H1 (cell line): ENCODE measurements around the gene SLC7A5. TPM values are rescaled to one million over a fixed set of nuclear protein-coding genes. Genes with fewer than 3 reads are reported as not detected.

ENCODE experiments used
- BCL11A ChIP-seq, 2 experiments: IDR thresholded peaks; one replicate each; pipeline ENCODE4 v1.6.1; 2011; ENCODE audit warnings: low read depth in 2 of 2, low read length in 2 of 2, mild to moderate bottlenecking in 2 of 2
- CREB1 ChIP-seq: IDR thresholded peaks from 2 replicates; pipeline ENCODE4 v1.6.1; 2012; ENCODE audit warnings: inconsistent platforms
- EGR1 ChIP-seq: IDR thresholded peaks from 2 replicates; pipeline ENCODE4 v1.6.1; 2011; ENCODE audit warnings: low read depth, low read length, borderline replicate concordance
- FOSL1 ChIP-seq: IDR thresholded peaks from 2 replicates; pipeline ENCODE4 v1.6.1; 2011; ENCODE audit warnings: mild to moderate bottlenecking, low read depth, low read length, moderate library complexity; ENCODE audit not compliant: insufficient read depth
- KDM1A ChIP-seq: fragments of 200-600, 300-600 bp; sonication (generic); IDR thresholded peaks from 2 replicates; pipeline ENCODE4 v1.7.1; 2016; ENCODE audit warnings: mild to moderate bottlenecking, low read length, borderline replicate concordance
- NANOG ChIP-seq: IDR thresholded peaks from 2 replicates; pipeline ENCODE4 v1.6.1; 2011; ENCODE audit warnings: low read length, low read depth, mild to moderate bottlenecking, inconsistent platforms; ENCODE audit not compliant: insufficient read depth, poor library complexity, severe bottlenecking
- RXRA ChIP-seq: IDR thresholded peaks from 2 replicates; pipeline ENCODE4 v1.6.1; 2011; ENCODE audit warnings: low read depth, mild to moderate bottlenecking, low read length, moderate library complexity; ENCODE audit not compliant: insufficient read depth
- SP2 ChIP-seq: IDR thresholded peaks from 2 replicates; pipeline ENCODE4 v1.6.1; 2012; ENCODE audit warnings: mild to moderate bottlenecking, low read length, inconsistent platforms
- TAF7 ChIP-seq: optimal IDR thresholded peaks from 2 replicates; pipeline ENCODE3; 2011; ENCODE audit warnings: low read depth, mild to moderate bottlenecking, inconsistent platforms, low read length, moderate library complexity, borderline replicate concordance
- TBP ChIP-seq: IDR thresholded peaks from 2 replicates; pipeline ENCODE4 v1.6.1; 2011; ENCODE audit warnings: low read depth, low read length, improper control_type of control experiment
- TEAD4 ChIP-seq: IDR thresholded peaks from 2 replicates; pipeline ENCODE4 v1.6.1; 2012; ENCODE audit warnings: low read depth, low read length, inconsistent platforms, mixed read lengths
- ZNF274 ChIP-seq: IDR thresholded peaks from 2 replicates; pipeline ENCODE4 v1.7.0; 2012; ENCODE audit warnings: low read length, borderline replicate concordance; ENCODE audit errors: extremely low read depth
- polyA plus RNA-seq, 7 experiments: library from polyadenylated mRNA; depleted of rRNA in 3 of 7; stranded (reverse) in 5 of 7; unstranded in 2 of 7; fragments of >200 nt in 5 of 7; fragments of 200-250 nt in 2 of 7; gene quantifications; 1 replicate in 5 of 7; 2 replicates in 1 of 7; 4 replicates in 1 of 7; pipeline versions ENCODE4 v1.2.1 to v1.2.3, GENCODE V29; 2011 to 2013; ENCODE audit warnings: missing spikeins in 2 of 7, mixed read lengths in 2 of 7
- total RNA-seq: library from RNA; stranded (reverse); fragmentation: NEBNext Ultra II Directional; extraction: Animal tissue kit (Norgen Biotek cat#: 25700); gene quantifications from 2 replicates; pipeline ENCODE4 v1.2.1, GENCODE V29; 2021

The SLC7A5 gene
- total and polyA plus RNA-seq, 2 of the 8 experiments (the other 6 are each of a cell fraction or from before 2014, with no cell fraction given): 68.2 to 341 TPM

- TF ChIP-seq TAF7: no peak
- TF ChIP-seq SP2: no peak
- TF ChIP-seq EGR1: no peak
- no peak for TF ChIP-seq FOSL1
- no peak for TF ChIP-seq CREB1
- no peak for TF ChIP-seq BCL11A (IDR thresholded peaks at IDR 0.05; ENCODE audit: low read depth in 2 of 2, low read length in 2 of 2)
- no peak for TF ChIP-seq RXRA
- no peak for TF ChIP-seq ZNF274
- no peak for TF ChIP-seq TEAD4
- no peak for TF ChIP-seq TBP
- TF ChIP-seq NANOG: no peak
- no peak for TF ChIP-seq KDM1A
Measured at GRCh38 chr16:87801679-87802259, 67.5 kb downstream of the SLC7A5 start (continued).
